ENCODE data around the gene SLC34A3. TPM values are rescaled to one million over a fixed set of nuclear protein-coding genes. Genes with fewer than 3 reads are reported as not detected.

The SLC34A3 gene
- total RNA-seq, 3 donors from 2014 or later = not detected

GRCh38 chr9:137253717-137254623 lies 23.3 kb downstream of the SLC34A3 start:
- no peak for TF ChIP-seq CTCF (IDR thresholded peaks at IDR 0.05)
- peak in 1 of 3 donors; percentile 29 for DNase-seq

GRCh38 chr9:137254624-137255447 lies 24.1 kb downstream of the SLC34A3 start, which contains the start of gene NELFB:
NELFB (plus strand) TSS chr9:137255327.
- intact Hi-C loops (cut with DNase I, micrococcal nuclease) = no loop called here
- Histone ChIP-seq H3K4me1 (ENCODE audit: low read depth) (peaks cover 21% of the 10 kb centered on the region), H3K4me3 (peak within 1 kb of the TSS; percentile 96), H3K36me3 (ENCODE audit: low read depth) (no peaks in the 10 kb centered on the region), H3K9me3 (no peaks in the 10 kb centered on the region)
- ATAC-seq (peak; percentile 89), DNase-seq (peak; percentile 95 to 98 (median 96))
- no peak for TF ChIP-seq CTCF (IDR thresholded peaks at IDR 0.05)

More at GRCh38 chr9:137253717-137254623, 23.3 kb downstream of the SLC34A3 start:
- H3K4me1 ChIP-seq (ENCODE audit: low read depth) = peaks cover 21% of the 10 kb centered on the region
- no peaks in the 10 kb centered on the region for H3K9me3 ChIP-seq
- peak overlapping the region; percentile 96 for H3K4me3 ChIP-seq
- H3K36me3 ChIP-seq (ENCODE audit: low read depth) = no peaks in the 10 kb centered on the region
- intact Hi-C loops (cut with DNase I, micrococcal nuclease) = no loop called here
- peak; percentile 38 for ATAC-seq

- ATAC-seq (peak; percentile 43), DNase-seq (peak in 2 of 3 donors; percentile 62 to 84)
- Histone ChIP-seq H3K4me3 (peak overlapping the region; percentile 96), H3K36me3 (ENCODE audit: low read depth) (no peaks in the 10 kb centered on the region), H3K4me1 (ENCODE audit: low read depth) (peaks cover 21% of the 10 kb centered on the region), H3K9me3 (no peaks in the 10 kb centered on the region)
- no peak for TF ChIP-seq CTCF (IDR thresholded peaks at IDR 0.05)
- intact Hi-C loops (cut with DNase I, micrococcal nuclease) = no loop called here
These were observed 24.9 kb downstream of the SLC34A3 start for GRCh38 chr9:137255448-137256114.

- Histone ChIP-seq H3K4me1 (ENCODE audit: low read depth) (peaks cover 21% of the 10 kb centered on the region), H3K36me3 (ENCODE audit: low read depth) (no peaks in the 10 kb centered on the region), H3K4me3 (no peak overlapping the region), H3K9me3 (no peaks in the 10 kb centered on the region)
- DNase-seq = no peak
- TF ChIP-seq CTCF (IDR thresholded peaks at IDR 0.05) = no peak
- ATAC-seq = no peak
- intact Hi-C loops (cut with DNase I, micrococcal nuclease) = no loop called here
These were observed 25.7 kb downstream of the SLC34A3 start for GRCh38 chr9:137256362-137256761.

- Histone ChIP-seq H3K9me3 (no peaks in the 10 kb centered on the region), H3K36me3 (ENCODE audit: low read depth) (no peaks in the 10 kb centered on the region), H3K4me3 (no peak overlapping the region), H3K4me1 (ENCODE audit: low read depth) (peaks cover 21% of the 10 kb centered on the region)
- TF ChIP-seq CTCF (IDR thresholded peaks at IDR 0.05) = no peak
- intact Hi-C loops (cut with DNase I, micrococcal nuclease) = no loop called here
- DNase-seq (no peak), ATAC-seq (no peak)
These were observed 26.2 kb downstream of the SLC34A3 start for GRCh38 chr9:137256856-137257255.
